ENCODE results near the gene MNX1. TPM values are rescaled to one million over a fixed set of nuclear protein-coding genes. Genes with fewer than 3 reads are reported as not detected.

The MNX1 gene
- total and polyA plus RNA-seq, 9 of the 15 experiments (the other 6 are each of a cell fraction or from before 2014, with no cell fraction given), result 0.15 to 8.0 (median 1.4) TPM

GRCh38 chr7:157013101-157013500 is 2.6 kb upstream of the MNX1 start:
- intact Hi-C loops (cut with micrococcal nuclease), result no loop called here
- no peak for FAIRE-seq
- POLR2A ChIA-PET, result interaction anchor here (0.6 to 1.5 kb wide), 5 partner anchors 8 to 20 kb away, joined by 3 to 8 read pairs (median 5); no protein-coding TSS in a partner anchor

More at GRCh38 chr7:157013101-157013500, 2.6 kb upstream of the MNX1 start:
- Histone ChIP-seq H3K4me3 (no peak overlapping the region), H4K20me1 (replicated peaks; ENCODE audit: control insufficient read depth, insufficient read depth, low read length) (no peaks in the 10 kb centered on the region), H3K9me1 (ENCODE audit: control insufficient read depth, insufficient read depth, low read length) (no peaks in the 10 kb centered on the region), H3K27ac (ENCODE audit: extremely low read depth, low read depth, low read length) (no peak overlapping the region), H2AFZ (ENCODE audit: low read depth, low read length) (no peak overlapping the region), H3K79me2 (ENCODE audit: control insufficient read depth, insufficient read depth, low read length) (no peaks in the 10 kb centered on the region), H3K36me3 (ENCODE audit: control insufficient read depth, insufficient read depth, low read length) (no peaks in the 10 kb centered on the region), H3K9me3 (replicated peaks; ENCODE audit: control insufficient read depth, insufficient read depth, low read depth, low read length) (no peaks in the 10 kb centered on the region), H3K27me3 (ENCODE audit: control insufficient read depth in 2 of 2, insufficient read depth in 2 of 2, low read length in 2 of 2) (peaks cover 37 to 75% of the 10 kb centered on the region in 2 experiments), H3K4me2 (ENCODE audit: insufficient read depth, low read length) (no peak overlapping the region), H3K4me1 (replicated peaks in 1 of 2; ENCODE audit: control insufficient read depth in 2 of 2, insufficient read depth in 2 of 2, low read length in 2 of 2) (peaks cover 4 to 38% of the 10 kb centered on the region in 2 experiments; a peak in 4 of 5 replicates), H3K9ac (ENCODE audit: insufficient read depth in 1 of 2, low read depth in 2 of 2, low read length in 2 of 2) (no peak overlapping the region)
- CTCF ChIA-PET (ENCODE audit: low intra/inter-chr PET ratio), result no interaction called here
- no TSS peak for BruUV-seq (replicated peaks)
- DNase-seq (ENCODE audit: extremely low read depth in 1 of 4, low spot score in 3 of 4) (peak in 1 of 4 experiments; percentile 27), ATAC-seq (no peak)
- TF ChIP-seq RAD21 (CRISPR knock-in tag; conservative IDR thresholded peaks at IDR 0.05 in 1 of 2, IDR thresholded peaks at IDR 0.05 in 1 of 2) (0 out of 4 replicates have a peak, but pooled peaks of 1 of the 2 experiments have one; percentile 6), SAP30 (IDR thresholded peaks at IDR 0.05; ENCODE audit: borderline replicate concordance, insufficient read depth, low read depth, low read length, poor library complexity, severe bottlenecking) (no peak), BRCA1 (IDR thresholded peaks at IDR 0.05) (no peak), BRCA1 (CRISPR knock-in tag; IDR thresholded peaks at IDR 0.05) (no peak), MAFG (tag; conservative IDR thresholded peaks at IDR 0.05) (no peak), SMARCC2 (IDR thresholded peaks at IDR 0.05; ENCODE audit: low read depth) (no peak), ZZZ3 (IDR thresholded peaks at IDR 0.05) (no peak)
- TF ChIP-seq, protein P1, sequence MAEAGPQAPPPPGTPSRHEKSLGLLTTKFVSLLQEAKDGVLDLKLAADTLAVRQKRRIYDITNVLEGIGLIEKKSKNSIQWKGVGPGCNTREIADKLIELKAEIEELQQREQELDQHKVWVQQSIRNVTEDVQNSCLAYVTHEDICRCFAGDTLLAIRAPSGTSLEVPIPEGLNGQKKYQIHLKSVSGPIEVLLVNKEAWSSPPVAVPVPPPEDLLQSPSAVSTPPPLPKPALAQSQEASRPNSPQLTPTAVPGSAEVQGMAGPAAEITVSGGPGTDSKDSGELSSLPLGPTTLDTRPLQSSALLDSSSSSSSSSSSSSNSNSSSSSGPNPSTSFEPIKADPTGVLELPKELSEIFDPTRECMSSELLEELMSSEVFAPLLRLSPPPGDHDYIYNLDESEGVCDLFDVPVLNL (CRISPR knock-in tag; IDR thresholded peaks at IDR 0.05; ENCODE audit: low read depth), result no peak
- TF ChIP-seq, protein P2, sequence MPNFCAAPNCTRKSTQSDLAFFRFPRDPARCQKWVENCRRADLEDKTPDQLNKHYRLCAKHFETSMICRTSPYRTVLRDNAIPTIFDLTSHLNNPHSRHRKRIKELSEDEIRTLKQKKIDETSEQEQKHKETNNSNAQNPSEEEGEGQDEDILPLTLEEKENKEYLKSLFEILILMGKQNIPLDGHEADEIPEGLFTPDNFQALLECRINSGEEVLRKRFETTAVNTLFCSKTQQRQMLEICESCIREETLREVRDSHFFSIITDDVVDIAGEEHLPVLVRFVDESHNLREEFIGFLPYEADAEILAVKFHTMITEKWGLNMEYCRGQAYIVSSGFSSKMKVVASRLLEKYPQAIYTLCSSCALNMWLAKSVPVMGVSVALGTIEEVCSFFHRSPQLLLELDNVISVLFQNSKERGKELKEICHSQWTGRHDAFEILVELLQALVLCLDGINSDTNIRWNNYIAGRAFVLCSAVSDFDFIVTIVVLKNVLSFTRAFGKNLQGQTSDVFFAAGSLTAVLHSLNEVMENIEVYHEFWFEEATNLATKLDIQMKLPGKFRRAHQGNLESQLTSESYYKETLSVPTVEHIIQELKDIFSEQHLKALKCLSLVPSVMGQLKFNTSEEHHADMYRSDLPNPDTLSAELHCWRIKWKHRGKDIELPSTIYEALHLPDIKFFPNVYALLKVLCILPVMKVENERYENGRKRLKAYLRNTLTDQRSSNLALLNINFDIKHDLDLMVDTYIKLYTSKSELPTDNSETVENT (CRISPR knock-in tag; IDR thresholded peaks at IDR 0.05), result no peak
- in situ Hi-C loops (cut with MboI), result no loop called here
